ENCODE data around the gene MRPL36. TPM values are rescaled to one million over a fixed set of nuclear protein-coding genes. Genes with fewer than 3 reads are reported as not detected.

The MRPL36 gene
- total and polyA plus RNA-seq, 4 donors = 22.3 to 106 (median 56.3) TPM

DNA sequence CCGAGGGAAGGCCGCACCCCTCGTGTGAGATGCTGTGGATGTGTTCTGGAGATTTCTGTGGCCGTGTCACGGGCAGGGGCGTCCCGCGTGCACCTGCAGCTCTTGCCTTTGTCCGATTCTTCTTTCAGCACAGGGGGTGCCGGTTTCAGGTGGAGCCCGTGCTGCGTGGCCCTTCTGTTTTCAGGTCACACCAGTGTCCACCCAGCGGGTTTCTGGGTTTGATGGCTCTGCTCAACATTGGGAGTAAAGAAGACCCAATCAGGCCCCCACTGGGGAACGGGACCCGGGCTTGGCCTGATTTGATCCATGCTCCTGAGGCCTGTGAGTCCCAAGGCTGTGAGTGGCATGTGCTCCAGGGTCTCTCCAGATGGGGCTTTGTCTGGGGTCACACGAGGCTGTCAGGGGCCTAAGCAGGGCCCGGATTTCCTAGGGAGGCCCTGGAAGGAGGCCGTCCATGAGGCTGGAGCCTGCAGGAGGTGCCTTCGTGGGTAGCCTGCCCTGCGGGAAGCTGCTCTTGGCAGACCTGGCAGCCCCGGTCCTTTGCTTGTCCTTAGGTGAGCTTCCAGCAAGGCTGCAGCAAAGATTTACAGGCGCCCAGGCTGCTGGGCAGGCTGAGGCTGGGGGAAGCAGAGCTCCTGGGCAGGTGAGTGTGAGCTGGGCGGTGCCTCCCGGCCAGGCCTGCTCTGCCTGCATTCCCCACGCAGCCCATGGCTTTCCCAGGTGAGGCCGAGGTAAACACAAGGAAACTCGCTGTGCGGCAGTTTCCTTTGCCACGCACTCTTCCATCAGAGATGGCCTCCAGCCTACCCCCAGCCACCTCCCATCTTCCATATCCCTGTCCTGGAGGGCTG is 12.8 kb downstream of the MRPL36 start:
- no peak for DNase-seq (ENCODE audit: low spot score)
- H3K36me3 ChIP-seq (ENCODE audit: control insufficient read depth in 4 of 4, insufficient read depth in 3 of 4, low read depth in 1 of 4, low read length in 3 of 4) = no peaks in the 10 kb centered on the region
- H3K9ac ChIP-seq (ENCODE audit: low read depth in 1 of 2, low read length in 2 of 2) = no peak overlapping the region
- TF ChIP-seq, protein P1, sequence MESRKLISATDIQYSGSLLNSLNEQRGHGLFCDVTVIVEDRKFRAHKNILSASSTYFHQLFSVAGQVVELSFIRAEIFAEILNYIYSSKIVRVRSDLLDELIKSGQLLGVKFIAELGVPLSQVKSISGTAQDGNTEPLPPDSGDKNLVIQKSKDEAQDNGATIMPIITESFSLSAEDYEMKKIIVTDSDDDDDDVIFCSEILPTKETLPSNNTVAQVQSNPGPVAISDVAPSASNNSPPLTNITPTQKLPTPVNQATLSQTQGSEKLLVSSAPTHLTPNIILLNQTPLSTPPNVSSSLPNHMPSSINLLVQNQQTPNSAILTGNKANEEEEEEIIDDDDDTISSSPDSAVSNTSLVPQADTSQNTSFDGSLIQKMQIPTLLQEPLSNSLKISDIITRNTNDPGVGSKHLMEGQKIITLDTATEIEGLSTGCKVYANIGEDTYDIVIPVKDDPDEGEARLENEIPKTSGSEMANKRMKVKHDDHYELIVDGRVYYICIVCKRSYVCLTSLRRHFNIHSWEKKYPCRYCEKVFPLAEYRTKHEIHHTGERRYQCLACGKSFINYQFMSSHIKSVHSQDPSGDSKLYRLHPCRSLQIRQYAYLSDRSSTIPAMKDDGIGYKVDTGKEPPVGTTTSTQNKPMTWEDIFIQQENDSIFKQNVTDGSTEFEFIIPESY (IDR thresholded peaks at IDR 0.05) = no peak
- TF ChIP-seq RAD21 (IDR thresholded peaks at IDR 0.05) = no peak
- no peak for TF ChIP-seq EGR1 (IDR thresholded peaks at IDR 0.05; ENCODE audit: low read depth in 2 of 2)
- TF ChIP-seq GABPA (IDR thresholded peaks at IDR 0.05 in 1 of 2, conservative IDR thresholded peaks at IDR 0.05 in 1 of 2) = no peak
- TF ChIP-seq FOXA2 (IDR thresholded peaks at IDR 0.05) = no peak
- no peak for TF ChIP-seq HNF4A (conservative IDR thresholded peaks at IDR 0.05)
- no peak for TF ChIP-seq NR2F2 (IDR thresholded peaks at IDR 0.05)
- TF ChIP-seq, protein P2, sequence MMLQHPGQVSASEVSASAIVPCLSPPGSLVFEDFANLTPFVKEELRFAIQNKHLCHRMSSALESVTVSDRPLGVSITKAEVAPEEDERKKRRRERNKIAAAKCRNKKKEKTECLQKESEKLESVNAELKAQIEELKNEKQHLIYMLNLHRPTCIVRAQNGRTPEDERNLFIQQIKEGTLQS (IDR thresholded peaks at IDR 0.05) = no peak
- no peak for TF ChIP-seq RXRA (IDR thresholded peaks at IDR 0.05)
- TF ChIP-seq, protein P3, sequence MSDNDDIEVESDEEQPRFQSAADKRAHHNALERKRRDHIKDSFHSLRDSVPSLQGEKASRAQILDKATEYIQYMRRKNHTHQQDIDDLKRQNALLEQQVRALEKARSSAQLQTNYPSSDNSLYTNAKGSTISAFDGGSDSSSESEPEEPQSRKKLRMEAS (IDR thresholded peaks at IDR 0.05) = no peak
- TF ChIP-seq FOXA1 (IDR thresholded peaks at IDR 0.05) = no peak
- no peak for TF ChIP-seq JUND (IDR thresholded peaks at IDR 0.05)
- TF ChIP-seq HNF4G (IDR thresholded peaks at IDR 0.05) = no peak
- no peak for TF ChIP-seq SP1 (IDR thresholded peaks at IDR 0.05)
- no peak for TF ChIP-seq YY1 (IDR thresholded peaks at IDR 0.05)
- TF ChIP-seq, protein P4, sequence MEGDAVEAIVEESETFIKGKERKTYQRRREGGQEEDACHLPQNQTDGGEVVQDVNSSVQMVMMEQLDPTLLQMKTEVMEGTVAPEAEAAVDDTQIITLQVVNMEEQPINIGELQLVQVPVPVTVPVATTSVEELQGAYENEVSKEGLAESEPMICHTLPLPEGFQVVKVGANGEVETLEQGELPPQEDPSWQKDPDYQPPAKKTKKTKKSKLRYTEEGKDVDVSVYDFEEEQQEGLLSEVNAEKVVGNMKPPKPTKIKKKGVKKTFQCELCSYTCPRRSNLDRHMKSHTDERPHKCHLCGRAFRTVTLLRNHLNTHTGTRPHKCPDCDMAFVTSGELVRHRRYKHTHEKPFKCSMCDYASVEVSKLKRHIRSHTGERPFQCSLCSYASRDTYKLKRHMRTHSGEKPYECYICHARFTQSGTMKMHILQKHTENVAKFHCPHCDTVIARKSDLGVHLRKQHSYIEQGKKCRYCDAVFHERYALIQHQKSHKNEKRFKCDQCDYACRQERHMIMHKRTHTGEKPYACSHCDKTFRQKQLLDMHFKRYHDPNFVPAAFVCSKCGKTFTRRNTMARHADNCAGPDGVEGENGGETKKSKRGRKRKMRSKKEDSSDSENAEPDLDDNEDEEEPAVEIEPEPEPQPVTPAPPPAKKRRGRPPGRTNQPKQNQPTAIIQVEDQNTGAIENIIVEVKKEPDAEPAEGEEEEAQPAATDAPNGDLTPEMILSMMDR (IDR thresholded peaks at IDR 0.05; ENCODE audit: low read depth, low read length, missing input control) = no peak
- no peak overlapping the region for H3K27ac ChIP-seq (ENCODE audit: low read depth in 1 of 2, low read length in 2 of 2)
- 83% methylated on average over 29 of the region's 29 CpGs for WGBS
- no peak overlapping the region for H3K4me3 ChIP-seq (ENCODE audit: low read depth in 1 of 3, low read length in 3 of 3)
- no peaks in the 10 kb centered on the region for H3K4me1 ChIP-seq (ENCODE audit: control insufficient read depth in 4 of 4, insufficient read depth in 4 of 4, low read length in 3 of 4)
- no peaks in the 10 kb centered on the region for H3K27me3 ChIP-seq (ENCODE audit: control insufficient read depth in 4 of 4, insufficient read depth in 4 of 4, low read length in 3 of 4)
- H3K9me3 ChIP-seq (ENCODE audit: control insufficient read depth in 4 of 4, low read length in 3 of 4) = no peaks in the 10 kb centered on the region

DNA sequence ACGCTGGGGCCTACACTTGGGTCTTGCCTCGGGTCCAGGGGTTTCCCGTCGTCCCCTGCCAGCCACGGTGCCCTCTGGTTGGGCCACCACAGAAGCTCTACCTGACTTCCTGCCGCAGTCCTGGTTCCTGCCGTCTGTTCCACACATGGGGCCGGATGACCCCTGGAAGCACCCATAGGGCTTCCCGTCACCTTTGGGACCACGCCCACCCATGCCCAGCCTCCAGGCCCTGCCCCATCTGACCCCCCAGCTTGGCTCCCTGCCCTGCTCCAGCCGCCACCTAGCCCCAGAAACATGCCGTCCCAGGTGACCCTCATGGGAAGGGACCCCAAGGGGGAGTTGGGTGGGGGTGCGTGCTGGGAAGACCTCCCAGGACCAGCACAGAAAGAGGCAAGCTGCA is 13.7 kb downstream of the MRPL36 start:
- no peaks in the 10 kb centered on the region for H3K27me3 ChIP-seq (ENCODE audit: control insufficient read depth in 4 of 4, insufficient read depth in 4 of 4, low read length in 3 of 4)
- DNase-seq (ENCODE audit: low spot score) = no peak
- TF ChIP-seq EGR1 (IDR thresholded peaks at IDR 0.05; ENCODE audit: low read depth in 2 of 2) = no peak

More for the DNA sequence above, 13.7 kb downstream of the MRPL36 start:
- no peak overlapping the region for H3K9ac ChIP-seq (ENCODE audit: low read depth in 1 of 2, low read length in 2 of 2)
- H3K9me3 ChIP-seq (ENCODE audit: control insufficient read depth in 4 of 4, low read length in 3 of 4) = no peaks in the 10 kb centered on the region
- 91% methylated on average over 13 of the region's 13 CpGs for WGBS
- no peak overlapping the region for H3K4me3 ChIP-seq (ENCODE audit: low read depth in 1 of 3, low read length in 3 of 3)
- H3K36me3 ChIP-seq (ENCODE audit: control insufficient read depth in 4 of 4, insufficient read depth in 3 of 4, low read depth in 1 of 4, low read length in 3 of 4) = no peaks in the 10 kb centered on the region
- H3K27ac ChIP-seq (ENCODE audit: low read depth in 1 of 2, low read length in 2 of 2) = no peak overlapping the region
- H3K4me1 ChIP-seq (ENCODE audit: control insufficient read depth in 4 of 4, insufficient read depth in 4 of 4, low read length in 3 of 4) = no peaks in the 10 kb centered on the region
